Peyer's patch (tissue), 4 donors: ENCODE results near the gene MCUR1. TPM values are rescaled to one million over a fixed set of nuclear protein-coding genes. Genes with fewer than 3 reads are reported as not detected.
"Not testable (repeated sequence)": the region's sequence is repeated elsewhere in the genome, so short reads cannot be mapped to it uniquely, and the experiment has no call there.

ENCODE experiments used
- DNase-seq, 3 donors: peaks; one replicate each; pipeline ENCODE4 v3.0.0-alpha.2; 2017 to 2019
- H3K27ac ChIP-seq, 4 donors: fragments of 200-600 bp; sonication (generic); one replicate each; pipeline ENCODE4 v1.5.1; 2016 to 2019
- H3K27me3 ChIP-seq, 2 donors: fragments of 200-600 bp; sonication (generic); one replicate each; pipeline ENCODE4 v1.5.1; 2019
- H3K36me3 ChIP-seq, 3 donors: fragments of 200-600 bp; sonication (generic); one replicate each; pipeline ENCODE4 v1.5.1; 2016 to 2019
- H3K4me1 ChIP-seq, 4 donors: fragments of 200-600 bp; sonication (generic); one replicate each; pipeline ENCODE4 v1.5.1; 2016 to 2019
- H3K4me3 ChIP-seq, 4 donors: fragments of 200-600 bp; sonication (generic); 1 replicate in 3 of 4; 2 replicates in 1 of 4; pipeline ENCODE4 v1.5.1; 2016 to 2019; ENCODE audit warnings: mild to moderate bottlenecking in 1 of 4
- H3K9me3 ChIP-seq, 4 donors: fragments of 200-600 bp; sonication (generic); one replicate each; pipeline ENCODE4 v1.5.1; 2016 to 2019; ENCODE audit warnings: mild to moderate bottlenecking in 1 of 4
- POLR2A ChIP-seq, 2 donors: fragments of 450-650 bp; IDR thresholded peaks; one replicate each; pipeline ENCODE4 v1.5.1; 2017; ENCODE audit warnings: antibody characterized with exemption in 2 of 2, mild to moderate bottlenecking in 2 of 2, moderate library complexity in 2 of 2
- total RNA-seq, 4 donors: library from RNA; depleted of rRNA; stranded (reverse); fragments of >200 nt; gene quantifications; one replicate each; pipeline ENCODE4 v1.1.0, GENCODE V29; 2016
- TF ChIP-seq, protein P1 (sequence below), 6 experiments: fragments of 450-650 bp in 4 of 6; fragments of 200-600 bp in 2 of 6; sonication (generic) in 1 of 6; IDR thresholded peaks; one replicate each; pipeline ENCODE4 v1.5.1; 2017 to 2019; ENCODE audit warnings: antibody characterized with exemption in 6 of 6, mild to moderate bottlenecking in 3 of 6, moderate library complexity in 1 of 6

The MCUR1 gene
- total RNA-seq, 4 donors from 2014 or later, result 20.6 to 49.4 (median 33.6) TPM

DNA sequence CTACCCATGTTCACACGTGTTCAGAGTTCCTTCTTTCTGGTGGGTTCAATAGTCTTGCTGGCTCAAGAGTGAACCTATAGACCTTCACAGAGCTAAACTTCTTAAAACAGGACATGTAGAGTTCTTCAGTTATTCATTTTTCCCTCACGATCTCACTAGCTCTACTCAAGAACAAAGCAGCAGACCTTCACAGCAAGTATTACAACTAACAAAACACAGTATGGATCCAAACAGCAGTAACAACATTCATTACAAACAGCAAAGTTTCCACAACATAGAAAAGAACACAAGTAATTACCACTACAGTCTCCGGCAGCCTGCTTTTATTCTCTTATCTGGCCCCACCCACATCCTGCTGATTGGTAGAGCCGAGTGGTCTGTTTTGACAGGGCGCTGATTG, 39.5 kb upstream of the MCUR1 start:
- Histone ChIP-seq H3K27me3 (no peaks in the 10 kb centered on the region), H3K4me3 (no peak overlapping the region), H3K4me1 (no peaks in the 10 kb centered on the region), H3K27ac (no peak overlapping the region), H3K36me3 (no peaks in the 10 kb centered on the region), H3K9me3 (no peaks in the 10 kb centered on the region)
- TF ChIP-seq POLR2A (IDR thresholded peaks at IDR 0.05), result no peak
- TF ChIP-seq, protein P1, sequence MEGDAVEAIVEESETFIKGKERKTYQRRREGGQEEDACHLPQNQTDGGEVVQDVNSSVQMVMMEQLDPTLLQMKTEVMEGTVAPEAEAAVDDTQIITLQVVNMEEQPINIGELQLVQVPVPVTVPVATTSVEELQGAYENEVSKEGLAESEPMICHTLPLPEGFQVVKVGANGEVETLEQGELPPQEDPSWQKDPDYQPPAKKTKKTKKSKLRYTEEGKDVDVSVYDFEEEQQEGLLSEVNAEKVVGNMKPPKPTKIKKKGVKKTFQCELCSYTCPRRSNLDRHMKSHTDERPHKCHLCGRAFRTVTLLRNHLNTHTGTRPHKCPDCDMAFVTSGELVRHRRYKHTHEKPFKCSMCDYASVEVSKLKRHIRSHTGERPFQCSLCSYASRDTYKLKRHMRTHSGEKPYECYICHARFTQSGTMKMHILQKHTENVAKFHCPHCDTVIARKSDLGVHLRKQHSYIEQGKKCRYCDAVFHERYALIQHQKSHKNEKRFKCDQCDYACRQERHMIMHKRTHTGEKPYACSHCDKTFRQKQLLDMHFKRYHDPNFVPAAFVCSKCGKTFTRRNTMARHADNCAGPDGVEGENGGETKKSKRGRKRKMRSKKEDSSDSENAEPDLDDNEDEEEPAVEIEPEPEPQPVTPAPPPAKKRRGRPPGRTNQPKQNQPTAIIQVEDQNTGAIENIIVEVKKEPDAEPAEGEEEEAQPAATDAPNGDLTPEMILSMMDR (IDR thresholded peaks at IDR 0.05), result no peak
- no peak for DNase-seq

DNA sequence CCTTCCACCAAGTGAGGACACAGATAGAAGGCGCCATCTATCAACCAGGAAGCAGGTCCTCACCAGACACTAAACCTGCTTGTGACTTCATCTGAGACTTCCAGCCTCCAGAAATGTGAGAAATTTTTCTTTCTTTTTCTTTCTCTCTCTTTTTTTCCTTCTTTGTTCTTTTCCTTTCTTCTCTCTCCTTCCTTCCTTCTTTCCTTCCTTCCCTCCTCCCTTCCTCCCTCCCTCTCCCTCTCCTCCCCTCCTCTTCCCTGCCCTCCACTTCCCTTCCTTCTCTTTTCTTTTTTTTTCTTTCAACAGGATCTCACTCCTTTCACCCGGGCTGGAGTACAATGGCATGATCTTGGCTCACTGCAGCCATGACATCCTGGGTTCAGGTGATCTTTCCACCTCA, 37.4 kb upstream of the MCUR1 start:
- DNase-seq, result no peak
- Histone ChIP-seq H3K36me3 (no peaks in the 10 kb centered on the region), H3K4me3 (no peak overlapping the region), H3K27me3 (no peaks in the 10 kb centered on the region), H3K27ac (no peak overlapping the region), H3K9me3 (no peaks in the 10 kb centered on the region), H3K4me1 (no peaks in the 10 kb centered on the region)
- TF ChIP-seq POLR2A (IDR thresholded peaks at IDR 0.05), result no peak
- TF ChIP-seq, protein P1 (IDR thresholded peaks at IDR 0.05), result no peak

DNA sequence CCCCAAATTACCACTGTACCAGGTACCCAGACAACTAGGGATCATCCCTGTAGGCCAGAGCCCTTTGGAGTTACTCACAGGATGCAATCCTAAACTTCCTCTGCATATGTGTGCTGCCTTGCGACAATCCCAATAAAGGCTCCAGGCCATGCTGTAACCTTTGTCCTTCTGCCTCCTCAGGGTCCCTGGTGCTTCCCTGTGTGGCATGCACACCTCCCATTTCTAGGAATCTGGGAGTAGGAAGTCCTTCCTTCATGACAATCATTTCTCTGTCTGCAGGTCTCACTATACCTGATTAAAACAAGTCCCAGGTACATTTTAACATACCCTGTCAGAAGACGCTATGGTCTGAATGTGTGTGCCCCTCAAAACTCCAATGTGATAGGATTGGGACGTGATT, 37.0 kb upstream of the MCUR1 start:
- TF ChIP-seq, protein P1 (IDR thresholded peaks at IDR 0.05), result no peak
- no peak for TF ChIP-seq POLR2A (IDR thresholded peaks at IDR 0.05)
- Histone ChIP-seq H3K4me1 (no peaks in the 10 kb centered on the region), H3K4me3 (no peak overlapping the region), H3K27me3 (no peaks in the 10 kb centered on the region), H3K27ac (no peak overlapping the region), H3K36me3 (no peaks in the 10 kb centered on the region), H3K9me3 (no peaks in the 10 kb centered on the region)
- DNase-seq, result no peak

DNA sequence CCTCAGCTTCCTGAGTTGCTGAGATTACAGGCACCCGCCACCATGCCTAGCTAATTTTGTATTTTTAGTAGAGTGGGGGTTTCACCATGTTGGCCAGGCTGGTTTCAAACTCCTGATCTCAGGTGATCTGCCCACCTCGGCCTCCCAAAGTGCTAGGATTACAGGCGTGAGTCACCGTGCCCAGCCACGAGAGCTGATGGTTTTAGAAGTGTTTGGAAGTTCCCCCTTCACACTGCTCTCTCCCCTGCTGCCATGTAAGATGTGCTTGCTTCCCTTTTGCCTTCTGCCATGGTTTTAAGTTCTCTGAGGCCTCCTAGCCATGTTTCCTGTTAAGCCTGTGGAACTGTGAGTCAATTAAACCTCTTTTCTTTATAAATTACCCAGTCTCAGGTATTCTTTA, 36.3 kb upstream of the MCUR1 start:
- H3K27me3 ChIP-seq, H3K9me3 ChIP-seq, H3K4me1 ChIP-seq, H3K4me3 ChIP-seq, DNase-seq, H3K36me3 ChIP-seq, H3K27ac ChIP-seq: not testable (repeated sequence)

DNA sequence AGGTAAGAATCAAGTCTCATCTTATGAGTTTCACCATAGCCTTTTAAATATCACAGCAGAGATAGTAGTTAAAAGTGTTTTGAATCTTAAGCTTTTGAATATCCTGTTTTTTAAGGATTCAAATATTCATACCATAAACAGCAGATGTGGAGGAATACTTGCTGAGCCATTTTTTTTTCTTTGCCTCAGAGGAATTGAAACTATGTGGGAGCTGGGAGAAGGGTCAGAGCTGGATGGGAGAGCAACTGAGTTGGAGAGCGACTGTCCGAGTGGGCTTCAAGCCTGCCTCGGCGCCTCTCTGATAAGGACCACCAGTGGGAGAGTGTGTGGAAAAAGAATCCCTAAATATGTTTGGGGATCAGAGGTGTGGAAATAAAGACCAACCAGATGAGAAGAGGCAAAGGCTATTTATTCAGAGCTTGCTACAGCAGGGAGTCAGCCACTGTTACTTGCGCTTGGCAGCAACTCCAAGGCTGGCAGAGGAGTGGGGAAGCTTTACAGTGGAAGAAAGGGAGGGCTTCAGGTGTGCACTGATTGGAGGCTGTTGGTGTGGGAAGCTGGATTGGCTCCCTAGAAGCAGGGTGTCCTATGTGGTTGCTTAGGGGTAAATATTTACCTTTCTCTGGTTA, 34.3 kb upstream of the MCUR1 start:
- Histone ChIP-seq H3K9me3 (no peaks in the 10 kb centered on the region), H3K27ac (no peak overlapping the region), H3K36me3 (no peaks in the 10 kb centered on the region), H3K4me3 (no peak overlapping the region), H3K27me3 (no peaks in the 10 kb centered on the region), H3K4me1 (no peaks in the 10 kb centered on the region)
- DNase-seq, result no peak
- TF ChIP-seq POLR2A (IDR thresholded peaks at IDR 0.05), result no peak
- TF ChIP-seq, protein P1 (IDR thresholded peaks at IDR 0.05), result no peak

DNA sequence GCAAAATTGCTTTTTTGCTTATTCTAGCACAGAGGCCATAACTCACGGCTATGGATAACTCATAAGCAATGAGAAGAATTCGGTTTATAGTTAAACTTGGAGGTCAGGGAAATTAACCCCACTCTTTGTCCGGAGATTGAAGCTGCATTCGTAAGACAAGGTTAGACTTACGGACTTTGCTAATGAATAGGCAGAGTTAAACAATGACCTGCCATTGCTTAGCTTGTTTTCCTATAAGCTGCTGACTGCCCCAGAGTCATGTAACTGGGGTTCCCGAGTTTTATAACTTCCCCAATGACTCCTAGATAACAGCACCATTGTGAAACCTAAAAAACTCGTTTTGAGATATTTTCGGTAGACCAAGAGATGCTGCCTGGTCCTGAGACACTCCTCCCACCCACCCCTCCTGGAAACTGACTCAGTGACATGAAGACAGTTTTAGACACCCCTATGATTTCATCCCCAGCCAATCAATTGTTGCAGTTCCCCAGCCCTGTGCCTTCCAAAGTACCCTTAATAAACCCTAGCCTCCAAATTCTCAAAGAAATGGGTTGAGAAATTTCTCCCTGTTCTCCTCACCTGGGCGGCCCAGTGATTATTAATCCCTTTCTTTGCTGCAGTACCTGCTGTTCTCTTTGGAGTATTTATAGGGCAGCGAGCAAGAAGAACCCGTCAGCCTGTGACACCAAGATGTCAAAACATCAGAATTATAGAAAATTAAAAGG, 33.1 kb upstream of the MCUR1 start:
- Histone ChIP-seq H3K4me3 (no peak overlapping the region), H3K9me3 (no peaks in the 10 kb centered on the region), H3K27me3 (no peaks in the 10 kb centered on the region), H3K4me1 (no peaks in the 10 kb centered on the region), H3K36me3 (no peaks in the 10 kb centered on the region), H3K27ac (no peak overlapping the region)
- no peak for DNase-seq
- TF ChIP-seq, protein P1 (IDR thresholded peaks at IDR 0.05), result no peak
- TF ChIP-seq POLR2A (IDR thresholded peaks at IDR 0.05), result no peak
